ENCODE measurements around the gene GPATCH2. TPM values are rescaled to one million over a fixed set of nuclear protein-coding genes. Genes with fewer than 3 reads are reported as not detected.

Gene GPATCH2
- total and polyA plus RNA-seq, 8 donors, result 11.0 to 28.5 (median 23.3) TPM

DNA sequence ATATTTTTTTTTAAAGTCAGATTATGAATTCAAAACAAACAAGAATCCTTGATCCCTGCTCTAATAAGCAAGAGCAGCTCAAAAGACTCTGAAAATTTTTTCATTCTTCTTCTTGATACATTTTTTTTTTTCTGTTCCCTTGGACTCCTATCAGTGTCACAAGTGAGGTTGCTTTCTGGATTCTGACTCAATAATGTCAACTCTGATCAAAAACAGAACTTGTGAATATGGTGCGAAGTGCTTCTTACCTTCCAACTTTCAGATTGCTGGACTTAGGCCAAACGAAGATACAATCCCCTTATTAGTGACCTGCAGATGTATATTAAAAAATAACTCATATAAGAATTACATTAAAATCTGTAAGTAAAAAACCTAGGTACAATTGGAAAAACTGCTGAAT lies 136.1 kb downstream of the GPATCH2 start:
- H3K27me3 ChIP-seq, result no peaks in the 10 kb centered on the region
- H3K27ac ChIP-seq, result no peak overlapping the region
- TF ChIP-seq CTCF (IDR thresholded peaks at IDR 0.05), result no peak
- H3K4me1 ChIP-seq, result no peaks in the 10 kb centered on the region
- no peak for DNase-seq
- peaks cover 0 to 12% of the 10 kb centered on the region in 2 donors for H3K36me3 ChIP-seq
- intact Hi-C loops (cut with DNase I), result no loop called here
- no peak overlapping the region for H3K4me3 ChIP-seq
- no peak for ATAC-seq
- H3K9me3 ChIP-seq, result no peaks in the 10 kb centered on the region

GRCh38 chr1:217493290-217493689 lies 137.6 kb downstream of the GPATCH2 start:
- Histone ChIP-seq H3K9me3 (no peaks in the 10 kb centered on the region), H3K36me3 (peaks cover 0 to 12% of the 10 kb centered on the region in 2 donors), H3K4me3 (no peak overlapping the region), H3K27me3 (no peaks in the 10 kb centered on the region), H3K4me1 (no peaks in the 10 kb centered on the region), H3K27ac (no peak overlapping the region)
- ATAC-seq (no peak), DNase-seq (no peak)
- TF ChIP-seq CTCF (IDR thresholded peaks at IDR 0.05), result no peak
- intact Hi-C loops (cut with DNase I), result no loop called here

- H3K4me3 ChIP-seq, result no peak overlapping the region
These were observed 146.0 kb downstream of the GPATCH2 start for GRCh38 chr1:217484871-217485270.

GRCh38 chr1:217482356-217483102 lies 148.4 kb downstream of the GPATCH2 start:
- intact Hi-C loops (cut with DNase I), result no loop called here

More at GRCh38 chr1:217484871-217485270, 146.0 kb downstream of the GPATCH2 start:
- intact Hi-C loops (cut with DNase I), result no loop called here
- Histone ChIP-seq H3K36me3 (peaks cover 0 to 25% of the 10 kb centered on the region in 2 donors), H3K27ac (no peak overlapping the region), H3K4me1 (no peaks in the 10 kb centered on the region), H3K27me3 (no peaks in the 10 kb centered on the region), H3K9me3 (peaks cover 0 to 6% of the 10 kb centered on the region in 2 donors)
- ATAC-seq (no peak), DNase-seq (no peak)
- no peak for TF ChIP-seq CTCF (IDR thresholded peaks at IDR 0.05)

More at GRCh38 chr1:217482356-217483102, 148.4 kb downstream of the GPATCH2 start:
- Histone ChIP-seq H3K27me3 (no peaks in the 10 kb centered on the region), H3K4me3 (no peak overlapping the region), H3K9me3 (peaks cover 0 to 6% of the 10 kb centered on the region in 2 donors), H3K36me3 (peaks cover 0 to 25% of the 10 kb centered on the region in 2 donors), H3K27ac (no peak overlapping the region), H3K4me1 (no peaks in the 10 kb centered on the region)
- no peak for DNase-seq
- peak; percentile 71 for ATAC-seq
- no peak for TF ChIP-seq CTCF (IDR thresholded peaks at IDR 0.05)

Data from left lung (tissue), 10 donors.